IMR-90 (cell line): ENCODE data around the gene PIP5K1B.

Experiments used
- CHD1 ChIP-seq: IDR thresholded peaks from 2 replicates; pipeline ENCODE4 v1.6.1; 2012; ENCODE audit warnings: low read depth, low read length, improper control_type of control experiment
- CTCF ChIP-seq: conservative IDR thresholded peaks from 2 replicates; pipeline ENCODE4 v1.5.1; 2012; ENCODE audit warnings: mild to moderate bottlenecking, low read depth, low read length, improper control_type of control experiment
- FOS ChIP-seq: fragments of 150-350 bp; IDR thresholded peaks from 2 replicates; pipeline ENCODE4 v1.6.1; 2016; ENCODE audit warnings: low read depth, low read length
- MAFK ChIP-seq: IDR thresholded peaks from 2 replicates; pipeline ENCODE4 v1.6.1; 2012; ENCODE audit warnings: low read depth, low read length, improper control_type of control experiment
- MAZ ChIP-seq: IDR thresholded peaks from 2 replicates; pipeline ENCODE4 v1.6.1; 2012; ENCODE audit warnings: low read depth, mild to moderate bottlenecking, low read length, improper control_type of control experiment, moderate library complexity, borderline replicate concordance
- MXI1 ChIP-seq: IDR thresholded peaks from 2 replicates; pipeline ENCODE4 v1.6.1; 2012; ENCODE audit warnings: low read depth, mild to moderate bottlenecking, low read length, moderate library complexity, borderline replicate concordance
- NFE2L2 ChIP-seq: fragments of 150-350 bp; IDR thresholded peaks from 2 replicates; pipeline ENCODE4 v1.6.1; 2016; ENCODE audit warnings: low read depth, mild to moderate bottlenecking, low read length
- POLR2A ChIP-seq: IDR thresholded peaks from 2 replicates; pipeline ENCODE4 v1.6.1; 2012; ENCODE audit warnings: mild to moderate bottlenecking, low read depth, low read length
- RAD21 ChIP-seq: IDR thresholded peaks from 2 replicates; pipeline ENCODE4 v1.6.1; 2012; ENCODE audit warnings: low read length, improper control_type of control experiment
- RCOR1 ChIP-seq: IDR thresholded peaks from 2 replicates; pipeline ENCODE4 v1.6.1; 2012; ENCODE audit warnings: mild to moderate bottlenecking, low read length, improper control_type of control experiment; ENCODE audit not compliant: insufficient replicate concordance
- RFX5 ChIP-seq: IDR thresholded peaks from 2 replicates; pipeline ENCODE4 v1.8.0; 2012; ENCODE audit warnings: low read depth, mild to moderate bottlenecking, low read length, moderate library complexity
- USF2 ChIP-seq: fragments of 150-350 bp; IDR thresholded peaks from 2 replicates; pipeline ENCODE4 v1.6.1; 2017; ENCODE audit warnings: mild to moderate bottlenecking, antibody characterized with exemption, low read length, low read depth
- TF ChIP-seq, protein P1 (sequence below): fragments of 150-350 bp; IDR thresholded peaks from 2 replicates; pipeline ENCODE4 v1.6.1; 2016; ENCODE audit warnings: low read depth, mild to moderate bottlenecking, low read length, moderate library complexity, borderline replicate concordance

GRCh38 chr9:68762570-68762969 is 57.5 kb downstream of the PIP5K1B start:
- TF ChIP-seq CTCF: no peak
- TF ChIP-seq CHD1: no peak
- TF ChIP-seq RAD21: no peak
- TF ChIP-seq FOS: no peak
- no peak for TF ChIP-seq USF2
- no peak for TF ChIP-seq NFE2L2
- TF ChIP-seq POLR2A: no peak
- TF ChIP-seq, protein P1, sequence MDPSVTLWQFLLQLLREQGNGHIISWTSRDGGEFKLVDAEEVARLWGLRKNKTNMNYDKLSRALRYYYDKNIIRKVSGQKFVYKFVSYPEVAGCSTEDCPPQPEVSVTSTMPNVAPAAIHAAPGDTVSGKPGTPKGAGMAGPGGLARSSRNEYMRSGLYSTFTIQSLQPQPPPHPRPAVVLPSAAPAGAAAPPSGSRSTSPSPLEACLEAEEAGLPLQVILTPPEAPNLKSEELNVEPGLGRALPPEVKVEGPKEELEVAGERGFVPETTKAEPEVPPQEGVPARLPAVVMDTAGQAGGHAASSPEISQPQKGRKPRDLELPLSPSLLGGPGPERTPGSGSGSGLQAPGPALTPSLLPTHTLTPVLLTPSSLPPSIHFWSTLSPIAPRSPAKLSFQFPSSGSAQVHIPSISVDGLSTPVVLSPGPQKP: no peak
- TF ChIP-seq MAZ: no peak
- TF ChIP-seq MXI1: no peak
- no peak for TF ChIP-seq MAFK
- TF ChIP-seq RCOR1: no peak
- TF ChIP-seq RFX5: no peak
